Ishikawa (cell line): ENCODE results near the gene TMEM161A.

Experiments used
- EP300 ChIP-seq: IDR thresholded peaks from 2 replicates; pipeline ENCODE4 v1.6.1; 2012; ENCODE audit warnings: borderline replicate concordance
- MAX ChIP-seq: IDR thresholded peaks from 2 replicates; pipeline ENCODE4 v1.6.1; 2012
- NFIC ChIP-seq: IDR thresholded peaks from 2 replicates; pipeline ENCODE4 v1.6.1; 2012
- REST ChIP-seq: IDR thresholded peaks from 2 replicates; pipeline ENCODE4 v1.6.1; 2012; ENCODE audit warnings: low read depth, mild to moderate bottlenecking
- TEAD4 ChIP-seq: IDR thresholded peaks from 2 replicates; pipeline ENCODE4 v1.6.1; 2012

GRCh38 chr19:19134687-19135158 is 3.6 kb downstream of the TMEM161A start:
- TF ChIP-seq TEAD4: no peak
- TF ChIP-seq MAX: no peak
- no peak for TF ChIP-seq NFIC
- no peak for TF ChIP-seq REST
- no peak for TF ChIP-seq EP300
